ENCODE measurements around the gene RRAD.

RRAD gene

GRCh38 chr16:66921729-66922450 lies 3.4 kb downstream of the RRAD start:
- Histone ChIP-seq H3K36me3 (replicated peaks) (no peaks in the 10 kb centered on the region), H3K4me3 (ENCODE audit: low read depth, low read length) (no peak overlapping the region), H3K27me3 (replicated peaks) (peaks cover 15% of the 10 kb centered on the region), H3K27ac (no peak overlapping the region)
- DNase-seq = no peak
- in situ Hi-C loops (cut with HindIII; ENCODE audit: low pct_ligation_motif_present, low sequenced_read_pairs) = no loop called here
- TF ChIP-seq, protein P1, sequence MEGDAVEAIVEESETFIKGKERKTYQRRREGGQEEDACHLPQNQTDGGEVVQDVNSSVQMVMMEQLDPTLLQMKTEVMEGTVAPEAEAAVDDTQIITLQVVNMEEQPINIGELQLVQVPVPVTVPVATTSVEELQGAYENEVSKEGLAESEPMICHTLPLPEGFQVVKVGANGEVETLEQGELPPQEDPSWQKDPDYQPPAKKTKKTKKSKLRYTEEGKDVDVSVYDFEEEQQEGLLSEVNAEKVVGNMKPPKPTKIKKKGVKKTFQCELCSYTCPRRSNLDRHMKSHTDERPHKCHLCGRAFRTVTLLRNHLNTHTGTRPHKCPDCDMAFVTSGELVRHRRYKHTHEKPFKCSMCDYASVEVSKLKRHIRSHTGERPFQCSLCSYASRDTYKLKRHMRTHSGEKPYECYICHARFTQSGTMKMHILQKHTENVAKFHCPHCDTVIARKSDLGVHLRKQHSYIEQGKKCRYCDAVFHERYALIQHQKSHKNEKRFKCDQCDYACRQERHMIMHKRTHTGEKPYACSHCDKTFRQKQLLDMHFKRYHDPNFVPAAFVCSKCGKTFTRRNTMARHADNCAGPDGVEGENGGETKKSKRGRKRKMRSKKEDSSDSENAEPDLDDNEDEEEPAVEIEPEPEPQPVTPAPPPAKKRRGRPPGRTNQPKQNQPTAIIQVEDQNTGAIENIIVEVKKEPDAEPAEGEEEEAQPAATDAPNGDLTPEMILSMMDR (IDR thresholded peaks at IDR 0.05; ENCODE audit: low read depth, low read length, missing control alignments) = no peak

DNA sequence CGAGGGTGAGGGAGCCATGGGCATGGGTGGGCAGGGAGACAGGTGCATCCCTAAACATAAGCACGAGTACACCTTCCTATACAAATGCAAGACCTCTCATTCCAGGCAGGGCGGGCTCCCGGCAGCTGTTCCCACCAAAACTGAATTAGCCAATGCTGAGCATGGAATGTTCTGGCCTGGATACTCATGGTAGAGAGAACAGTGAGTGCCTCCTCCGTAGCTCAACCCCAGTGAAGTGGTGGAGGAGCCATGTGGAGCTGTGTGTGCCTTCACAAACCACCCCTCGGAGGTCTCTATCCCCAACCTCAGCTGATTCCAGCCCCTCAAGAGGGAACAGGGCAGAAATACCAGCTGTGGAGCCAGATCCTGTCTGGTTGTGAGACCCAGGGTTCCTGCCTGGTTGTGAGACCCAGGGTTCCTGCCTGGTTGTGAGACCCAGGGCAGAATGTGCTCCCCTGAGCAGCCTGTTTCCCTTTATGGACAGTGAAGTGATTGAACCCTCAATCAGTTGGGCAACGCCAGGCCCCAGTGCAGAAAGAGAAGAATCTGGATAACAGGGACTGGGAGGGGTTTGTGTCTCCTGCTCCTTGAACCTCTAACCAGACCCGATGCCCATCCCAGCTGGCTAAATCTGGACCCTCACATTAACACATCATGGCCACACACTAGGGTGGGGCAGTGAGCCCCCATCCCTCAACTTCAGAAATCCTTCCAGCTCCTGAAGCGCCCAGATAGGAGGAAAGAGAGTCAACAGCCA lies 4.2 kb downstream of the RRAD start:
- H3K4me3 ChIP-seq (ENCODE audit: low read depth, low read length) = no peak overlapping the region
- no peak overlapping the region for H3K27ac ChIP-seq
- in situ Hi-C loops (cut with HindIII; ENCODE audit: low pct_ligation_motif_present, low sequenced_read_pairs) = no loop called here
- no peak for DNase-seq
- TF ChIP-seq, protein P1 (IDR thresholded peaks at IDR 0.05; ENCODE audit: low read depth, low read length, missing control alignments) = no peak
- H3K27me3 ChIP-seq (replicated peaks) = peaks cover 15% of the 10 kb centered on the region
- no peaks in the 10 kb centered on the region for H3K36me3 ChIP-seq (replicated peaks)

DNA sequence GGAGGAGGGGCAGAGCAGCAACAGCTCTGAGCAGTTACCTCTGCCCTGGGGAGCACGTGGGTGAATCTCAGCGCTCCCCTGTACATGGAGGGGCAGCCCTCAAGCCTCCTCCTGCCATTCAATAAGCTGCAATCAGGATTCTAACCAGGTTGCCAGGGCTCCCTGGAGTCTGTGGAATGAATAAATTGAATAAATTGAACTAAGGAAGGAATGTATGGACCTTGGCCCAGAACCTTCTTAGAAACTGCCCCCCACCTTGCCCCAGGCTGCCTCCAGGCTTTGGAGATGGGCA lies 5.1 kb downstream of the RRAD start:
- peaks cover 15% of the 10 kb centered on the region for H3K27me3 ChIP-seq (replicated peaks)

GRCh38 chr16:66919569-66920298 lies 5.6 kb downstream of the RRAD start:
- no peak overlapping the region for H3K4me3 ChIP-seq (ENCODE audit: low read depth, low read length)
- in situ Hi-C loops (cut with HindIII; ENCODE audit: low pct_ligation_motif_present, low sequenced_read_pairs) = no loop called here
- TF ChIP-seq, protein P1 (IDR thresholded peaks at IDR 0.05; ENCODE audit: low read depth, low read length, missing control alignments) = no peak
- H3K36me3 ChIP-seq (replicated peaks) = no peaks in the 10 kb centered on the region
- DNase-seq = no peak
- no peak overlapping the region for H3K27ac ChIP-seq
- peaks cover 15% of the 10 kb centered on the region for H3K27me3 ChIP-seq (replicated peaks)

More for the DNA sequence above, 5.1 kb downstream of the RRAD start:
- H3K27ac ChIP-seq = no peak overlapping the region
- H3K36me3 ChIP-seq (replicated peaks) = no peaks in the 10 kb centered on the region
- in situ Hi-C loops (cut with HindIII; ENCODE audit: low pct_ligation_motif_present, low sequenced_read_pairs) = no loop called here
- TF ChIP-seq, protein P1 (IDR thresholded peaks at IDR 0.05; ENCODE audit: low read depth, low read length, missing control alignments) = no peak
- H3K4me3 ChIP-seq (ENCODE audit: low read depth, low read length) = no peak overlapping the region
- DNase-seq = no peak

DNA sequence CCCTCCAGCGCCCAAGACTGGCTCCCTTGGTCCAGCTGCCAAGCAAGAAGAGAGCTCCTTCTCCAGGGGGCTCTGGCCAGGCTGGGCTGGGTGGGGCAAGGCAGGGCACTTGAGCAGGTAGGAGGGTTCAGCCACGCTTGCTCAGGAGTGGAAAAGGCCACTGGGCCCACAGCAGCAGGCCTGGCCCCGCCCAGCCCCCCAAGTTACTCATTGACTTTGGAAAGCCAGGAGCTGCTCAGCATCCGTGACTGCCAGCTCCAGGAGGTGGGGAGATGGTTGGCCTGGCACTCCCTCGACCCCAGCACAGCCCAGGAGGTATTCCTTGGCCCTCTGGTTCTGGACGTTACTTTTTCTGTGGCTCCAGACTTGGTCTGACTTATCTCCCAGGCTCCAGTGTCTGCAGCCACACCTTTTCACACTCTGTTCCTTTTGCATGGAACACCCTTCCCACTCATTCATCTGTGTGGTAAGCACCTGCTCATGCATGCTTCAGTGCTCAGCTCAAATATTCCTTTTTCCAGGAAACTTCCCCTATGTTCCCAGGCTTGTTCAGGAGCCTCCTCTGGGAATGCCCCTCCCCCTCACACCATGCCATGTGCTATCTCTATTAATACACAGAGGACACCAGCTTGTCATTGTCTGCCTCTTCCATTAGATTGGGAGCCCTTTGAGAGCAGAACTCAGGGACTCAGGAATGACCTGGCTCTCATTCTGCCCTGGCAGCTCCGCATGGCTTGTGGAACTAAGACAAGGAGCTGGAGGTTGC lies 6.3 kb downstream of the RRAD start, which contains the start of gene CDH16:
Gene CDH16 (minus strand): TSS at position 83 of the 766 bp plus-strand sequence. CDS start 820 bp downstream, outside the sequence.
- TF ChIP-seq, protein P1 (IDR thresholded peaks at IDR 0.05; ENCODE audit: low read depth, low read length, missing control alignments) = no peak
- Histone ChIP-seq H3K27ac (no peak within 1 kb of the TSS), H3K4me3 (ENCODE audit: low read depth, low read length) (no peak within 1 kb of the TSS), H3K36me3 (replicated peaks) (no peaks in the 10 kb centered on the region), H3K27me3 (replicated peaks) (peaks cover 9% of the 10 kb centered on the region)
- DNase-seq = no peak
- in situ Hi-C loops (cut with HindIII; ENCODE audit: low pct_ligation_motif_present, low sequenced_read_pairs) = no loop called here
